CD14-positive monocyte (primary cell): ENCODE data around the gene SETD3. TPM values are rescaled to one million over a fixed set of nuclear protein-coding genes. Genes with fewer than 3 reads are reported as not detected.

Experiments used
- DNase-seq, 3 donors: peaks; one replicate each; pipeline ENCODE4 v3.0.0-alpha.2; 2011 to 2022
- H2AFZ ChIP-seq: 2 replicates; pipeline ENCODE4 v1.6.0; 2012; ENCODE audit warnings: mild to moderate bottlenecking, low read depth, low read length, inconsistent platforms; ENCODE audit not compliant: insufficient read depth, poor library complexity, severe bottlenecking
- H3K27ac ChIP-seq, 2 donors: 1 replicate in 1 of 2; 2 replicates in 1 of 2; pipeline ENCODE4 v1.5.1; 2012 to 2013; ENCODE audit warnings: low read length in 2 of 2, control low read depth in 1 of 2, inconsistent platforms in 1 of 2, low read depth in 1 of 2, mild to moderate bottlenecking in 1 of 2
- H3K27me3 ChIP-seq, 2 donors: one replicate each; pipeline versions ENCODE4 v1.6.0 to v1.6.1; 2011 to 2013; ENCODE audit warnings: low read length in 2 of 2; ENCODE audit not compliant: control insufficient read depth in 2 of 2, insufficient read depth in 2 of 2
- H3K36me3 ChIP-seq, 2 donors: replicated peaks in 1 of 2; 1 replicate in 1 of 2; 2 replicates in 1 of 2; pipeline versions ENCODE4 v1.5.1 to v1.6.1; 2012 to 2013; ENCODE audit warnings: low read length in 2 of 2, control low read depth in 1 of 2, inconsistent platforms in 1 of 2, mild to moderate bottlenecking in 1 of 2; ENCODE audit not compliant: insufficient read depth in 2 of 2, control insufficient read depth in 1 of 2
- H3K4me1 ChIP-seq, 2 donors: 1 replicate in 1 of 2; 2 replicates in 1 of 2; pipeline versions ENCODE4 v1.5.1 to v1.6.1; 2012 to 2013; ENCODE audit warnings: low read length in 2 of 2, control low read depth in 1 of 2, inconsistent platforms in 1 of 2, mild to moderate bottlenecking in 1 of 2, moderate library complexity in 1 of 2; ENCODE audit not compliant: insufficient read depth in 2 of 2, control insufficient read depth in 1 of 2
- H3K4me2 ChIP-seq: replicated peaks from 2 replicates; pipeline ENCODE3; 2012; ENCODE audit warnings: low read length, moderate library complexity, mild to moderate bottlenecking; ENCODE audit not compliant: poor library complexity, severe bottlenecking; ENCODE audit errors: extremely low read depth
- H3K4me3 ChIP-seq, 3 experiments: fragments of 200-600 bp in 1 of 3; sonication (generic) in 1 of 3; replicated peaks in 1 of 3; 1 replicate in 2 of 3; 2 replicates in 1 of 3; pipeline ENCODE4 v1.5.1; 2011 to 2013; ENCODE audit warnings: low read length in 3 of 3, mild to moderate bottlenecking in 3 of 3, control low read depth in 2 of 3, low read depth in 2 of 3, inconsistent platforms in 1 of 3, moderate library complexity in 1 of 3
- H3K79me2 ChIP-seq: 2 replicates; pipeline ENCODE4 v1.6.0; 2012; ENCODE audit warnings: mild to moderate bottlenecking, control low read depth, inconsistent platforms, low read length, moderate library complexity; ENCODE audit not compliant: insufficient read depth
- H3K9ac ChIP-seq: 2 replicates; pipeline ENCODE4 v1.6.0; 2017; ENCODE audit warnings: low read length, mild to moderate bottlenecking; ENCODE audit not compliant: insufficient read depth, poor library complexity, severe bottlenecking
- H3K9me3 ChIP-seq, 2 donors: replicated peaks in 1 of 2; 1 replicate in 1 of 2; 2 replicates in 1 of 2; pipeline versions ENCODE4 v1.5.1 to v1.6.1; 2012 to 2013; ENCODE audit warnings: low read length in 2 of 2, control low read depth in 1 of 2; ENCODE audit not compliant: control insufficient read depth in 1 of 2, insufficient read depth in 1 of 2
- H4K20me1 ChIP-seq: 2 replicates; pipeline ENCODE4 v1.6.0; 2012; ENCODE audit warnings: mild to moderate bottlenecking, low read length, control low read depth, moderate library complexity; ENCODE audit not compliant: insufficient read depth
- H3K27ac Mint-ChIP-seq, 7 donors: one replicate each; pipeline ENCODE4 v1.8.0; 2020; ENCODE audit warnings: mild to moderate bottlenecking in 7 of 7, mixed read lengths in 7 of 7, moderate library complexity in 6 of 7, inconsistent platforms in 2 of 7
- H3K27me3 Mint-ChIP-seq, 3 donors: one replicate each; pipeline ENCODE4 v1.8.0; 2021 to 2022; ENCODE audit warnings: low read depth in 3 of 3, mild to moderate bottlenecking in 3 of 3, mixed read lengths in 3 of 3, moderate library complexity in 3 of 3, inconsistent platforms in 1 of 3
- H3K36me3 Mint-ChIP-seq, 2 donors: one replicate each; pipeline ENCODE4 v1.8.0; 2020; ENCODE audit warnings: mixed read lengths in 2 of 2, inconsistent platforms in 1 of 2, mild to moderate bottlenecking in 1 of 2
- H3K4me1 Mint-ChIP-seq: one replicate; pipeline ENCODE4 v1.8.0; 2020; ENCODE audit warnings: mild to moderate bottlenecking, mixed read lengths
- H3K4me3 Mint-ChIP-seq, 2 donors: one replicate each; pipeline ENCODE4 v1.8.0; 2020; ENCODE audit warnings: mild to moderate bottlenecking in 2 of 2, mixed read lengths in 2 of 2, moderate library complexity in 1 of 2
- H3K9me3 Mint-ChIP-seq, 7 donors: one replicate each; pipeline ENCODE4 v1.8.0; 2020 to 2022; ENCODE audit warnings: mixed read lengths in 7 of 7, mild to moderate bottlenecking in 6 of 7, moderate library complexity in 6 of 7, inconsistent platforms in 2 of 7
- CTCF ChIP-seq: fragments of 200-600 bp; IDR thresholded peaks from one replicate; pipeline ENCODE4 v1.8.0; 2022; ENCODE audit warnings: antibody characterized with exemption, mild to moderate bottlenecking
- WGBS: methylation state at CpG from one replicate; pipeline ENCODE4 v1.1.5; 2013; ENCODE audit warnings: missing lambda C conversion rate; ENCODE audit not compliant: insufficient coverage; 5-methylcytosine and 5-hydroxymethylcytosine counted together
- intact Hi-C, 2 donors: fragments of 100-400 bp; cut with micrococcal nuclease; formaldehyde crosslinking; loops; one replicate each; pipeline versions ENCODE4 v1.15.0 to v1.15.1; 2023
- polyA plus RNA-seq, 3 donors: library from polyadenylated mRNA; depleted of rRNA in 1 of 3; unstranded in 2 of 3; stranded (reverse) in 1 of 3; fragments of 300-500 nt in 2 of 3; fragments of >200 nt in 1 of 3; fragmentation: Illumina TruSeq in 2 of 3; gene quantifications; 1 replicate in 2 of 3; 2 replicates in 1 of 3; pipeline ENCODE4 v1.2.3, GENCODE V29; 2012 to 2021

The SETD3 gene
- polyA plus RNA-seq, 3 donors = 22.9 to 39.5 (median 38.7) TPM

- H3K36me3 ChIP-seq = peaks cover 60 to 79% of the 10 kb centered on the region in 2 donors
Measured at GRCh38 chr14:99413172-99413571, 67.5 kb downstream of the SETD3 start.

GRCh38 chr14:99412117-99413061, 68.3 kb downstream of the SETD3 start:
- Histone ChIP-seq H2AFZ (no peak overlapping the region), H3K4me2 (no peak overlapping the region), H3K36me3 (peaks cover 62 to 84% of the 10 kb centered on the region in 2 donors), H3K4me1 (no peaks in the 10 kb centered on the region), H3K9me3 (no peaks in the 10 kb centered on the region), H3K27me3 (no peaks in the 10 kb centered on the region), H4K20me1 (peaks cover 19% of the 10 kb centered on the region), H3K79me2 (no peaks in the 10 kb centered on the region), H3K27ac (no peak overlapping the region), H3K4me3 (no peak overlapping the region), H3K9ac (no peak overlapping the region)
- peaks cover 3% of the 10 kb centered on the region for H3K4me1 Mint-ChIP-seq
- no peak overlapping the region for H3K4me3 Mint-ChIP-seq
- DNase-seq = no peak
- peaks cover 63 to 72% of the 10 kb centered on the region in 2 donors for H3K36me3 Mint-ChIP-seq
- WGBS = 88% methylated on average over 4 of the region's 17 CpGs
- no peaks in the 10 kb centered on the region for H3K9me3 Mint-ChIP-seq
- peak overlapping the region in 3 of 7 donors; percentile 18 to 71 (median 33) for H3K27ac Mint-ChIP-seq
- H3K27me3 Mint-ChIP-seq = no peaks in the 10 kb centered on the region
- intact Hi-C loops = no loop called here
- TF ChIP-seq CTCF = no peak

More at GRCh38 chr14:99413172-99413571, 67.5 kb downstream of the SETD3 start:
- Histone ChIP-seq H3K4me2 (no peak overlapping the region), H3K27ac (no peak overlapping the region), H3K4me3 (no peak overlapping the region), H3K4me1 (no peaks in the 10 kb centered on the region), H3K27me3 (no peaks in the 10 kb centered on the region), H3K9ac (no peak overlapping the region), H2AFZ (no peak overlapping the region), H4K20me1 (peaks cover 19% of the 10 kb centered on the region), H3K79me2 (no peaks in the 10 kb centered on the region), H3K9me3 (no peaks in the 10 kb centered on the region)
- H3K36me3 Mint-ChIP-seq = peaks cover 57 to 66% of the 10 kb centered on the region in 2 donors
- no peak for TF ChIP-seq CTCF
- DNase-seq = no peak
- no peak overlapping the region for H3K4me3 Mint-ChIP-seq
- 92% methylated on average over 5 of the region's 6 CpGs for WGBS
- peak overlapping the region in 2 of 7 donors; percentile 33 to 52 for H3K27ac Mint-ChIP-seq
- H3K9me3 Mint-ChIP-seq = no peaks in the 10 kb centered on the region
- H3K4me1 Mint-ChIP-seq = peaks cover 3% of the 10 kb centered on the region
- no peaks in the 10 kb centered on the region for H3K27me3 Mint-ChIP-seq
- intact Hi-C loops = no loop called here
